ENCODE measurements around the gene IL3RA. TPM values are rescaled to one million over a fixed set of nuclear protein-coding genes. Genes with fewer than 3 reads are reported as not detected.

The IL3RA gene
- 0.14 to 0.24 TPM (median 0.21 TPM) in 5 replicates for total RNA-seq (2022; extraction: Qiagen RNA extraction)

GRCh38 chrX:1336331-1336943 lies at the start of gene IL3RA:
IL3RA (plus strand) TSS chrX:1336785; CDS start chrX:1341766, 4,981 bp downstream.

GRCh38 chrX:1391707-1392375 lies 55.3 kb downstream of the IL3RA start, which contains the start of gene SLC25A6:
SLC25A6 (minus strand) TSS chrX:1392113; CDS start chrX:1392009, 104 bp downstream.

Other genes with a start within 250 kb of the IL3RA start
- 0.56 to 1.4 TPM (median 0.87 TPM) in 5 replicates for gene CRLF2, start 124.1 kb upstream of the IL3RA start, total RNA-seq (2022; extraction: Qiagen RNA extraction)
- 2.0 to 3.1 TPM (median 2.7 TPM) in 5 replicates for gene CSF2RA, start 68.0 kb upstream of the IL3RA start, total RNA-seq (2022; extraction: Qiagen RNA extraction)
- gene SLC25A6, start 55.3 kb downstream of the IL3RA start, total RNA-seq (2022; extraction: Qiagen RNA extraction) = 415 to 486 TPM (median 469 TPM) in 5 replicates
- gene ASMTL, start 116.1 kb downstream of the IL3RA start, total RNA-seq (2022; extraction: Qiagen RNA extraction) = 18.5 to 20.7 TPM (median 20.2 TPM) in 5 replicates
- 0.02 to 0.06 TPM (median 0.04 TPM) in 4 of 5 replicates, not detected in the other for gene P2RY8, start 200.4 kb downstream of the IL3RA start, total RNA-seq (2022; extraction: Qiagen RNA extraction)

Measured in A549 treated with AZD2906 at 1 μM for 4 hours (cell line).